ENCODE results near the gene SMTNL2. TPM values are rescaled to one million over a fixed set of nuclear protein-coding genes. Genes with fewer than 3 reads are reported as not detected.
"Not testable (repeated sequence)": the region's sequence is repeated elsewhere in the genome, so short reads cannot be mapped to it uniquely, and the experiment has no call there.

SMTNL2 gene
- total RNA-seq, 1 donor from 2014 or later = 2.0 TPM

DNA sequence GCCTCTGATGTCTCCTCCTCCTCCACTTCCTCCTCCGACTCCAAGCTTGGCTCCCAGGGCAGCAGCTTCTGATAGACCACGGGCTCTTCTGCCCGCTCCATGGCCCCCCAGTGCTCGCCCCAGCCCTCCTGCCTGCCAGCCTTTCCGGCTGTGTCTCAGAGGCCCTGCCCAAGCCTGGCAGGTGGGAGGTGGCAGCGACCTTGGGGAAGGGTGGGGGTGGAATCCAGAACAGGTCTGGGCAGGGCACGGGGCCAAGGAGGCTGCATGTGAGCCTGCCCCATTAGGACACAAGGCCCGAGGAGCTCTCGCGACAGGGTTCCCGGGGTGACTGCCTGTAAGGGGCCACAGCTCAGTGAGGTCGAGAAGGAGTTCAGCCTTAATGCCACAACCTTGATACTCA, 23.9 kb upstream of the SMTNL2 start, which contains the start of gene GGT6:
Gene GGT6, minus strand, starts transcription at position 157 of the 400 bp plus-strand sequence. Its CDS starts 56 bp downstream, at position 101.
- peak; percentile 87 for DNase-seq (ENCODE audit: low spot score)

DNA sequence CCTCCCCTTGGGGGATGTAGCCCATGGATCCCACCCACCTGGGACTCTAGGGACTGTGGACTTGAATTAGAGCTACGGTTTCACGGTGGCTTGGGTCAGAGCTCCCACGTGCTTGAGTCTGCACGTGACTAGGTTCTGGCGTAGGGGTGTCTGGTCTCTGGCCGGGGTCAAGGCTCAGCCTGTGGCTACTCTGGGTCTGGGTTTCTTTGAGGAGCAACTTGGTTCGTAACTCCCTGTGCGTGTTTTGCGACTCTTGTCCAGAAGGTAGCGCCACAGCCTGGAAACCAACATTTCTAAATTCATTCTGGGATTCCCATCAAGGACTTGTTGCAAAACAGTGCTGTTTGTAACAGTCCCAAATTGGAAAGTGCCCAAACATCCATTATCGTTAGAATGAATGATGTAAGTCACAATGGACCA, 23.5 kb upstream of the SMTNL2 start:
- DNase-seq (ENCODE audit: low spot score) = no peak

DNA sequence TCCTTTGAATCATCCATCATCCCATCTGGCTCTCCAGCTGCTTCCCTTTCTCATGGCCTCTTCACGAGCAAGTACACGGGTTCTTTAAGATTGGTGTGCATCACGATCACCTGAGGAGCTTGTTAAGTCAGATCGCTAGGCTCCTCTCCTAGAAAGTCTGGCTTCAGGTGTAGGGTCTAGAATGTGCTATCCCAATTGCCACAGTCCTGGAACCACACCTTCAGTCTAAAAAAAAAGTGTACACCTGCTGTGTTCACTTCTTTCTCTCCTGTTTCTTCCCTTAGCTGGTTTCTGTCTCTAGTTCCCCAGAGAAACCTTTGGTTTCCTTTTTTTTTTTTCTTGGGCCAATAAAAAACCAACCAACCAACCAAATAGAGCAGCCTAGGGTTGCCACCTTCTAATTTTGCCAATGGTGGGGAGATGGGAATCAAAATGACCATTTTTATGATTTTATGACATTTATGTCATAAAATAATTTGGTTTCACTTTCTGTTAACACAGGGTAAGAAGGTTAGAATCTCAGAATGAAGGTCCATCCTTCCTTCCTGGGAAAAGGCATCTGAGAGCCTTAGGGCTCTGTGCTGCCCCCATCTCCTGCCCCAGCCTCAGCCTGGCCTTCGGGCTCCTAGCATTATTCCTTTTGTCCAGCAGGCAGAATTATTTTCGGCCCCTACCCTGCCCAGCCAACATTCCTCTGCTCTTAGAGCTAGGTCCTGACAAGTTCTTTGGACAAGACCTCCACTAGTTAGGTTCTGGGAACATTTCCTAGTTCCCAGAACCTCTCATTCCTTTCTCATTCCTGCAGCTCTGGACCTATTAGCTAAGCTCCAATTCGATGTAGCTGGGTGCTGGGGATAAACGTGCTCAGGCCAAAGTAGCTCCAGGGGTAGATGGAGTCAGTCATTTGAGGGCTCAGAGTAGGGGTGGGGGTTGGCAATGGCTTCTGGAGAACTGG, 22.0 kb upstream of the SMTNL2 start:
- DNase-seq (ENCODE audit: low spot score) = no peak

DNA sequence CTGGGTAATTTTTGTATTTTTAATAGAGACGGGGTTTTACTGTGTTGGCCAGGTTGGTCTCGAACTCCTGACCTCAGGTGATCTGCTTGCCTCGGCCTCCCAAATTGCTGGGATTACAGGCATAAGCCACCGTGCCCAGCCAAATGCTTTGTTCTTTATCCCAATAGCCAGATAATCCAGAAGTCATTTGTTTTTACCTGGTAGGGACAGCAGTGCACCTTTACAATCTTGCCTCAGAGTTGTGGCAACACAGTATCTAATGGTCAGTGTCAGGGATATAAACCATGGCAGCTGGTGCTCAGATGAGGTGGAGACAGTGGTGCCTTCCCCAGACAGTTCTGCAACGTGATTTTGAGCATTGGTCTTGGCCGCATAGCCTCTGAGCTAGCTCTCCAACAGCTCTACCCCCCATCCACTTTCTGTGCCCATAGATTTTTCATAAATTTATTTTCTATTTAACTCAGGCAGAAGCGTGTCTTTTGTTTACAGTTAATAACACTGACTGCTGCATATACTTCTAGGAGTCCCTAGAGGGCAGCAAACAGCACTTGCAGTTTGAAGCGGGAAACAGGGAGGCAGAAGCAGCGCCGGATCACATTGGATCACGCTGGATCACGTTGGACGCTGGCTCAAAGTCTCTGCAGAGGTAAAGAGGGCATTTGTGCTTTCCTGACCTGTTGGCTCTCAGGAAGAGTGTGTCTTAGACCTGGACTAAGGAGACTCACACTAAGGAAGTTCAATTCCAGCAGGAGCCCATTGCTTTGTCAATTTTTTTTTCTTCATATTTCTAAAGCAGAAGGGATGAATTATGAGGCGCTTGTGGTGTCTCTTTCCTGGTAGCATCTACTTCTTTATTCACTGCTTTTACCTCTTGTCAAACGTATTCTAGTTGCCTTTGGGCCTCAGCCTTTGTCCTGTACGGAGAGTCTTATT, 18.9 kb upstream of the SMTNL2 start:
- no peak for DNase-seq (ENCODE audit: low spot score)

DNA sequence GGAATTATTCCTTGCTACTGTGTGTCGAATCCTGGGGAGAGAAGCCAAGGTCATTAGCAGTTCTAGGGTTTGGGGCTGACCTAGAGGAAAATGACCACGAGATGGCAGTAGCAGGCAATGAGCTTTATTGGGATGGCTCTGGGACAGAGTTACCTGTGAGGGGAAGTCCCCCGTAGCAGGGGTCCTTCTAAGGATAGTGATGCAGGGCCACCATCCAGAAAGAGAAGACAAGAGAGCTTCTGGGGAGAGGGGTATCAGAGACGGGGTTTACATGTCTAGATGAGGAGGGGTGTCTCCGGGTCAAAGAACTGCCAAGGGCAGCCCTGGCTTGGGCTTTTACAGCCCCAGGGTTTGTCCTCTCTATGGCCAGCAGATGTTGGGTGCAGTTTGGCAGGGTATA, 17.5 kb upstream of the SMTNL2 start:
- no peak for DNase-seq (ENCODE audit: low spot score)

DNA sequence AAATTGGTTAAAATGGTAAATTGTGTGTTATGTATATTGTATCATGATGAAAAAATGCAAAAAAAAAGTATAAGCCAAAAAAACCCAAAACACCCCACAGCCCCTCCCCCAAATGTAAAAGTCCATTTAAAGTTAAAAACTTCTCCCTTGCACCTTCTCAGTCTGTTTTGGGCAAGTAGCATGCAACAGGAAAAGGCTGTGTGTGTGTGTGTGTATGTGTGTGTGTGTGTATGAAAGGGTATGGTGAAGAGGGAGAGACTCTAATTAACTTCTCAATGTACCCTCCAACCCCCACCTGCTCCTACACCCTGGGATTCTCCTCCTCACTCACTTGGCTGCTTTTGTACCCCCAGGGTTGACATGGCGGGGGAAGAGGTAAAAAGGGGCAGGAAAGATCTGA, 14.7 kb upstream of the SMTNL2 start:
- DNase-seq (ENCODE audit: low spot score) = no peak

DNA sequence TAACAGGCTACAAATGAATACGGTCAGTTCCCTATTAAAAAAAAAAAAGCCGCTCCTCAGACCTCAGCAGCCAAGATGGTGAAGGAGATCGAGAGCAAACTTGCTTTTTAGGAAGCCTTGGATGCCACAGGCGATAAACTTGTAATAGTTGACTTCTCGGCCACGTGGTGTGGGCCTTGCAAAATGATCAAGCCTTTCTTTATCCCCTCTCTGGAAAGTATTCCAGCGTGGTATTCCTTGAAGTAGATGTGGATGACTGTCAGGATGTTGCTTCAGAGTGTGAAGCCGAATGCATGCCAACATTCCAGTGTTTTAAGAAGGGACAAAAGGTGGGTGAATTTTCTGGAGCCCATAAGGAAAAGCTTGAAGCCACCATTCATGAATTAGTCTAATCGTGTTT, 12.2 kb upstream of the SMTNL2 start:
- no peak for DNase-seq (ENCODE audit: low spot score)

DNA sequence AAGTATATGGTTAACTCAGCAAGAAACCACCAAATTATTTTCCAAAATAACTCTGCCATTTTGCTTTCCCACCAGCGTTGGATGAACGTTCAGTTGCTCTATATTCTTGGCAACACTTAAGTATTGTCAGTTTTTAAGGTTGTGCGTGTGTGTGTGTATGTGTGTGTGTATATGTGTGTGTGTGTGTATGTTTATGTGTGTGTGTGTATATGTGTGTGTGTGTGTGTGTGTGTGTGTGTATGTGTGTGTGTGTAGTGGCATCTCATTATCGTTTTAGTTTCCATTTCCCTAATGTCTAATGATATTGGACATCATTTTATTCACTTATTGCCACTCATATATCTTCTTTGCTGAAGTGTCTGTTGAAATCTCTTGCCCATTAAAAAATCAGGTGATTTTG, 11.2 kb upstream of the SMTNL2 start:
- no peak for DNase-seq (ENCODE audit: low spot score)

DNA sequence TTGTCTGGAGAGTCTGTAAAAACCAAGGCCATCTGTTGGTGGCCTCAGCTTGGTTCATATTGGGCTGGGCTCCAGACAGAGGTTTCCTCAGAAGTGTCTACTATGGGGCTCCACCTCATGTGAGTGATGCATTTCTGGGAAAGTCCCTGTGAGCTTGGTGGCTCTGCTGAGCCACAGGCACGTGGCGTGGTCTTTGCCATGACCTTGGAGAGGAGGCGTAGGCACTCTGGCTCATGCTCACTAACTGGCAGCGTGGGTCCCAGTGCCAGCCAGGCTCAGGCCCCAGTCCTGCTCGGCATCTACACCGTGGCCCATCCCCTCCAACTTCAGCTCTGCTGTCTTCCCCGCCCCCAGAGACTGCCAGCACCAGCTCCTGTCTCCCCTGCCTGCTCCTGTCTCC, 10.7 kb upstream of the SMTNL2 start:
- DNase-seq (ENCODE audit: low spot score) = no peak

DNA sequence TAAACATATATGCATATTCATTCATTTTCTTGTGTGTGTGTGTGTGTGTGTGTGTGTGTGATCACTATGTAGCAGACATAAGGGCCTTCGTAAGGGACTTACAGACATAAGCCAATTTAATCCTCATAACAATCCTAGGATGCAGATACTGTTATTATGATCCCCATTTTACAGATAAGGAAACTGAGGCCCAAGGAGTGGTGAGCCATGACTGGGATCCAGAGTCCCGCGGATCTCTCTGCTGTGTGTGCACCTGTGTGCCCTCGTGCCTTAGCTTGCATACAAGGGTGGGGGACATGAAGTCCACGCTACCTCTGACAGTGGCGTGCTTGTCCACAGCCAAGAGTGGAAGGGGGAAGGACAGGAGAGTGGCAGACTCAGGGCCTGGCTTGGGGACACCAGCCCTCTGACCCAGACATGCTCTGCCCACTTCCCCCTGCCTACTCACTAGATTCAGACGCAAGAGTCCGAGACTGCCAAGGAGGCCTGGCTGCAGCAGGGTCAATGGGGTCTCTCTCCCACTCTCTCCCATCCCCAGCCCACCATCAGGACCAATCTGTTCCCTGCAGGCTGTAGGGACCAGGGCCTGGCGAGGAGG, 9.8 kb upstream of the SMTNL2 start:
- no peak for DNase-seq (ENCODE audit: low spot score)

DNA sequence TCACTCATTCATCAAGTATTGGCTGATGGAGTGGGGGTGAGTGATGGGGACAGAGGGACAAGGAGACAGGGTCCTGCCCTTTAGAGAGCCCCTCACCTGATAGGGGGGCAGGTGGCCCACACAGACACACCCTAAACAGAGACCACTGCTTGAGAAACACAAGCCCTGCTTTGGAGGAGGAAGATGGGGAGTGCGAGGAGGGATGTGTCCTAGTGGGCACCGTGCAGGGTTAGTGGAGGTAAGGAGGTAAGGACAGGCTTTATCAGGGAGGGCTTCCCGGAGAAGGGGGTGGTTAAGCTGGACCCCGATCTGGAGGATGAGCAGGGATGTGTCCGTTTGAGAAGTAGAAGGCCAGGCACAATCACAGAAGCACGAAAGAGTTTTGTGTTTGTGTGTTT, 8.2 kb upstream of the SMTNL2 start:
- DNase-seq (ENCODE audit: low spot score) = no peak

DNA sequence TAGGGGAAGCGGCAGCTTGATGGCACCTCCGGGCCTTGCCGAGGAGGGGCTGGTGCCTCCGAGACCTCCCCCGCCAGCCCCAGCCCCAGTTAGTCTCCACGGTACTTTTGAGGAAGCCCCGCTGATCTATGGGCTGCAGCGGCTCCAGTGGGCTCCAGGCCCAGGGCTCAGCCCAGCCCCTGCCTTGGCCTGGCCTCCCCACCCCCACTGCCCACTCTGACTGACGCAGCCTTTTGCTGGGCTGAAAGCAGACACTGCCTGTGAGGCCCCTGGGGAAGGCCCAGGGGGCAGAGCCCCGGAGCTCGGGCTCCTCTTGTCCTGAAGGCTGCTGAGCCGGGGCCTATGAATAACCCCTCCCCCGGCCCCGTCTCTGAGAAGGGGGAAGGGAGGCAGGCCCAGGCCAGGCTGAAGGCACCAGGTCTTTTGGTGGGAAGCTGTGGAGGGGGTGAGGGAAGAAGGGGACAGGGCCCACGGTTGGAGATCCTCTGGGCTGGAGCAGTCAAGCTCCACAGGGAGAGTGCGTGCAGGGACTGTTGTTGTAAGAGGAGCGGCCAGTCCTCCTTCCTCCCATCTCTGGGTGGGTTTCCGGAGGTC, 7.5 kb upstream of the SMTNL2 start:
- DNase-seq (ENCODE audit: low spot score) = no peak

DNA sequence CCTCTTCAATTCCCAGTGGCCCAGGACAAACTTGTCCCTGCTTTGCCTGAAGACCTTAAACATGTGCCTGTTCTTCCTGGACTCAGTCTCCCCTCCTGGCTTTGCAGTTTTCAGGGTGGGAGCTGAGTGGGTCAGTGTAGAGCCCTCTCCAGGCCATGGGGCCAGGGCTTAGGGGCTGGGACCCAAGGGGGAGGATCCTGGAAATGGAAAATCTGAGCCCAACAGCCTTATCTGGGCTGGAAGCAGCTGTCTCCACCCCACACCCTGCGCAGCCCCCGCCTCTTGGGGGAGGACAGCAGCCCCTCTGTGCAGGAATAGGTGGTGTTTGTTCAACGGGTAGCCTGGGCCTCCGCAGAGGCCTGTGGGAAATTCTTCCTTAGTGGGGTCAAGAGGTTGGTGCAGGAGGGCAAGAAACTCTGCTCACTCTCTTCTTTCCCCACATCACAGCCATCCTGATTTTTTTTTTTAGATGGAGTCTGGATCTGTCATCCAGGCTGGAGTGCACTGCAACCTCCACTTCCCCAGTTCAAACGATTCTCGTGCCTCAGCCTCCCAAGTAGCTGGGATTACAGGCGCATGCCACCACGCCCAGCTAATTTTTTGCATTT, 6.8 kb upstream of the SMTNL2 start:
- no peak for DNase-seq (ENCODE audit: low spot score)

DNA sequence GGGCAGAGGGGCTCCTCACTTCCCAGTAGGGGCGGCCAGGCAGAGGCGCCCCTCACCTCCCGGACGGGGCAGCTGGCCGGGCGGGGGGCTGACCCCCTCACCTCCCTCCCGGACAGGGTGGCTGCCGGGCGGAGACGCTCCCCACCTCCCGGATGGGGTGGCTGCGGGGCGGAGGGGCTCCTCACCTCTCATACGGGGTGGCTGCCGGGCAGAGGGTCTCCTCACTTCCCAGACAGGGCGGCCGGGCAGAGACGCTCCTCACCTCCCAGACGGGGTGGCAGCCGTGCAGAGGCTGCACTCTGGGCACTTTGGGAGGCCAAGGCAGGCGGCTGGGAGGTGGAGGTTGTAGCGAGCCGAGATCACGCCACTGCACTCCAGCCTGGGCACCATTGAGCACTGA, 6.0 kb upstream of the SMTNL2 start:
- not testable (repeated sequence) for DNase-seq (ENCODE audit: low spot score)

DNA sequence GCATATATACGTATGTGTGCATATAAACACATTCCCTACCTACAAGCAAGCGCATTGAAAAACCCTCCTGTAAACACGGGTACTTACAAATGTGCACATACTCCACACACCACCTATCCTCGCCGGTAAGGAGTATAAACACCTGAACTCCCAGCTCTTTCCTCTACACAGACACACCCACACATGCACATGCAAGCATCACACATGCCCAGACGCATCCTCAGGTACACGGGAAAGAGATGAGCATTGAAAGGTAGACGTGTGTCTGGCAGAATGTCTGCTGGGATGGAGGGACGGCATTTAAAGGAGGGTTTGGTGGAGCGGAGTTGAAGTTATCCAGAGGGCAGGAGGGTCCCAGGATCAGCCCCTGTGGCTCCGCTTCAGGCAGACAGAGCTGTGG, 4.7 kb upstream of the SMTNL2 start:
- no peak for DNase-seq (ENCODE audit: low spot score)

DNA sequence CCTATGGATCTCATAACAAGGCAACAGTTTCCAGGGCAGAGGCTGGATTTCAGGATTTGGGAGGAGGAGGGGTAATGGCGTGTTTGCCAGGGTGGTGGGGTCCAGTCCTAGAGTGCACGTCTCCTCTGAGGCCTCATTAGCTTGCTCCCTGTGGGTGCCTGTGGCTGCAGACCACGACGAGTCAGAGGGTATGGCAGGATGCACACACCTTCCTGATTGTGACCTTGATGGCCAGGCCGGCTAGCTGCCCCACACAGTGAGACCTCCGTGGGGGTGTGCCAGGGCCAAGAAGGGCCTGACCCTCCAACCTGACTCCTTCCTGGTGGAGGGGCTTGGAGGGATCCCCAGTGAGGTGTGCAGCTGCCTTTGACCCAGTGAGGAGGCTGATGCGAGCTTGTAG, 4.0 kb upstream of the SMTNL2 start:
- no peak for DNase-seq (ENCODE audit: low spot score)

DNA sequence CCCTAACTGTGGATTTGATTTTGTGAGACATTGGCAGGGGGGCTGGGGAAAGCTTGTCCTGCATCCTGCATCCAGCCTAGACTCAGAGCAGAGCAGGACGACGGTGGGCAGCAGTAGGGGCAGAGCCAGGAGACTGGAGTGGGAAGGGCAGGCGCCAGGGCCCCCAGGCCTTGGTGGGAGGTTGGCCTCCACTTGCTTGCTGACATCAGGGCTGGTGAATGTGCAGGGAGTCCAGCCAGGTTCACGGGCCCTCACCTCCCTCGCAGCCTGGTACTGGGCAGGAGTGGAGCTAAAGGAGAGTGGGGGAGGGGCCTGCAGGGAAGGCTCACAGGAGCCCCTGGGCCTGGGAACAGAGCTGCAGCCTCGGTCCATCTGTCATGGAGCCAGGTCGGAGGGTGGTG, 2.2 kb upstream of the SMTNL2 start:
- DNase-seq (ENCODE audit: low spot score) = no peak

DNA sequence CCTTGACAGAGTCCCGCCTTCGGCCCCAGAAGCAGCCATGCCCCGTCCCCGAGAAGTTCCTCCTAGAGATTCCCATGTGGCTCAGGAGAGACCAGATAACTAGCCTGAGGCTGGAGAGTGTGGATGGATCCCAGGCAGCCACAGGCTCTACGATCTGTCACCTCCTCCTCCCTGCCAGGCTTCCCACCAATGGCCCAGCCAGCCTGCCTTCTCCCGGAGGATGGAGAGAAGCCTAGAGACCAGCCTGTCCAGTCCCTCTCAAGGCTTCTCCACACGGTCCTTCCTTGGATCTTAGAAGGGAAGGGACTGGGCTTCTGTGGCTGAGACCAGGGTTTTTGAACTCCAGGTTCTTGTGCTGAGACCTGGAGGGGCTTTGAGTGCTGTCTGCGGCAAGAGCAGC, 1.6 kb upstream of the SMTNL2 start:
- no peak for DNase-seq (ENCODE audit: low spot score)

DNA sequence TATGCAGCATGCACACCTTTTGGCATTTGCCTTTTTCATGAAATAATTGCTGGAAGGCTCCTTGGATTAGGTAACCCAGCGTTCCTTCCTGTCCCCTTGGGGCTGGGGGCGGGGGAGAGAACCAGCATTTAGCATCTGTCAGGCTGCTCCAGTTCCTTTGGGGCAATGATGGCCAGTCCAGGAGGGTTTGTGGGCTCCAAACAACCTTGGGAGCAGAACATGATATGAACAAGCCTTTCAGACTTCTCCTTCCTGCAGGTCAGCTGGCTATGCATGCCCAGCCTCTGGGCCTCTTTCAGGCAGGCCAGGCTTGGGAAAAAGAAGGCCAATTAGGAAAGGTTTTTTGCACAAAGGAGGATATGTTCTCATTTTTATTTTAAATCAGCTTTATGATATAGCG, 1.1 kb upstream of the SMTNL2 start:
- DNase-seq (ENCODE audit: low spot score) = no peak

DNA sequence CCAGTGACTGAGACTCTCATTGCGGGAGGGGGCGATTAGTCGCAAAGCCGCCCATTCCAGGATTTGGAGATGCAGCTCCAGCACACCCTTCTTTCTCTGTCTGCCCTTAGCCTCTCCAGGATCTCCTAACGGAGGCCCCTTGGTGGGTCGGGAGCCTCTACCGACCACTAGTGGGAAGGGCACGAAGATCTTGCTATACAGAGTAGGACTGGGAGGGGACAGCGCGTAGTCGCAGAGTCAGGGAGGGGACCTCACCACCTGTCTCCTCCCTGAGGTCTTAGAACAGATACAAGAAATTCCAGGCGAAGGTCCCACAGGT, 588 bp upstream of the SMTNL2 start:
- DNase-seq (ENCODE audit: low spot score) = no peak

DNA sequence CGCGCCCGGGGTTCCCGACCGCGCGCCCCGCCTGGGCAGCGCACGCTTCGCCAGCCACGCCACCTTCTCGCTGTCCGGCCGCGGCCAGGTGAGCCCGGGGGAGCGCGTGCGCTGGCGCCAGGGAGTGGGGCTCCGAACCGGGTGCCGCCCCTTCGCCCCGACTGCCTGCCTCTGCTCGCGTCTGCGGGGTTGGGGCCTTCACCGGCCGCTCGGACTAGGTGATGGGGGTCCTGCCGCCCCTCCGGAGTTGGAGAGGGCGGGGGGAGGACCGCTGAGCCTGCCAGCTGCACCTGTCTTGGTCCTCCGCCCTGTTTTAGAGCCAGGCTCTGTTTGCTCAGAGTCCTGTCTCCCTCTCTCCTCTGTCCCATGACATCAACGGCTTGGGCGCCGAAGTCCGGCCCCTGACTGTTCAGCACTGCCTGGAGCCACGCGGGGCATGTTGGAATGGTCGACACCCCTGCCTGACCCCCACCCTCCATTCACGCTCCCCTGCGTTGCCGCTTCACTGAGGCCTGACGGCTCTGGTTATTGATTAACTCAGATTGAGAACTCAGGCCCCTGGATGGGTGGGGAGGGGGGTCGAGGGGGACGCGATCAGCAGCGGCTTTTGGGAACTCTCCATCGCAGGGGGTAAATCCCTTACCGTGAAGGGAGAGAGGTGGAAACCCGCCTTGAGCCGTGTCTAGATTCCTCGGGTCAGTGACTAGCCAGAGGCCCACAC, 748 bp downstream of the SMTNL2 start:
- no peak for DNase-seq (ENCODE audit: low spot score)
